OCI-LY7 (cell line): Measurements from ENCODE around the gene LMOD1.

ENCODE experiments used
- CTCF ChIP-seq: fragments of 200-600 bp; sonication (generic); conservative IDR thresholded peaks from 2 replicates; pipeline ENCODE4 v1.5.1; 2014; ENCODE audit warnings: mild to moderate bottlenecking, antibody characterized with exemption, low read length, moderate library complexity, mixed read lengths
- EZH2phosphoT487 ChIP-seq: fragments of 200-600 bp; sonication (generic); IDR thresholded peaks from 2 replicates; pipeline ENCODE4 v1.6.1; 2018; ENCODE audit warnings: low read depth, borderline replicate concordance, mild to moderate bottlenecking, mixed run types, antibody characterized with exemption, low read length, moderate library complexity, mixed read lengths

DNA sequence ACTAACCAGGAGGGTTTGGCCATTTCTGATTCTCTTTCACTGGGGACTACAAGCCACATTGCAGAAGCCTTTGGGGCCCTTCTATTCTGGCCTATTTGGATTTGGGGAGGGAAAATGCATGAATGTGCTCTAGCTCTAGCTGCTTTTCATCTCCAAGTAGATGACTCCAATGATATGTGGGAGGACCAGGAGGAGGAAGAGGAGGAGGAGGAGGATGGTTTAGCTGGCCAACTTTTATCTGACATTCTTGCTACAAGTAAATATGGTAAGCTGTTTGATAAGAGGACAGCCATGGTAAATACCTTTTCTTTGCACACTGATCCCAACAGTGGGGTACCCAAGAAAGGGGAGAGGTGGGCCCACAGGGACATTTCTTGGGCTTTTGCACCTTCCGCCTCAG, 71.7 kb downstream of the LMOD1 start:
- no peak for TF ChIP-seq CTCF
- TF ChIP-seq EZH2phosphoT487, result no peak
